ENCODE results near the gene ATF7. TPM values are rescaled to one million over a fixed set of nuclear protein-coding genes. Genes with fewer than 3 reads are reported as not detected.
"Not testable (repeated sequence)": the region's sequence is repeated elsewhere in the genome, so short reads cannot be mapped to it uniquely, and the experiment has no call there.

ATF7 gene
- total RNA-seq, 2 donors from 2014 or later, result 28.1 to 31.5 TPM

DNA sequence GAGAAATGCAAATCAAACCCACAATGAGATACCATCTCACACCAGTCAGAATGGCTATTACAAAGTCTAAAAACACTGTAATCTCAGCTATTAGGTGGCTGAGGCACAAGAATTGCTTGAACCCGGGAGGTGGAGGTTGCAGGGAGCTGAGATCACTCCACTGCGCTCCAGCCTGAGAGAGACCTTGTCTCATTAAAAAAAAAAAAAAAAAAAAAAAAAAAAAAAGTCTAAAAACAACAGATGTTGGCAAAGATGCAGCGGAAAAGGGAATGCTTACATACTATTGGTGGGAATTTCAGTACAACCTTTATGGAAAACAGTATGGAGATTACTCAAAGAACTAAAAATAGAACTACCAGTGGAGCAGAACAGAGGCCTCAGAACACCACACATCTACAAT, 19.0 kb upstream of the ATF7 start:
- Mint-ChIP-seq H3K27me3 (no peaks in the 10 kb centered on the region), H3K27ac (no peak overlapping the region), H3K4me3 (no peak overlapping the region), H3K9me3 (no peaks in the 10 kb centered on the region), H3K36me3 (ENCODE audit: low read depth) (no peaks in the 10 kb centered on the region), H3K4me1 (no peaks in the 10 kb centered on the region)
- ATAC-seq (replicated peaks), result no peak

DNA sequence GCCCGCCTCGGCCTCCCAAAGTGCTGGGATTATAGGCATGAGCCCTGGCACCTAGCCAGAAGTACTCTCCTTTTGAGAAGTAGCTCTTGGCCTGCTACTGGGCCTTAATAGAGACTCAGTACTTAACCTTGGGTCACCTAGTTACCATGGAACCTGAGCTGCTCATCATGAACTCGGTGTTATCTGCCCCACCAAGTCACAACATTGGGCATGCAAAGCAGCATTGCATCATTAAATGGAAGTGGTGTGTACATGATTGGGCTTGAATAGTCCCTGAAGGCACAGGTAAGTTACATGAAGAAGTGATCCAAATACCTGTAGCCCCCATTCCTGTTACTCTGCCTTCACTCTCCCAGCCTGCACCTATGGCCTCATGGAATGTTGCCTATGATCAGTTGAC, 18.0 kb upstream of the ATF7 start:
- no peaks in the 10 kb centered on the region for H3K36me3 Mint-ChIP-seq (ENCODE audit: low read depth)
- no peaks in the 10 kb centered on the region for H3K27me3 Mint-ChIP-seq
- ATAC-seq (replicated peaks), result no peak
- H3K4me1 Mint-ChIP-seq, result no peaks in the 10 kb centered on the region
- H3K27ac Mint-ChIP-seq, result no peak overlapping the region
- no peaks in the 10 kb centered on the region for H3K9me3 Mint-ChIP-seq
- H3K4me3 Mint-ChIP-seq, result no peak overlapping the region

- H3K36me3 Mint-ChIP-seq (ENCODE audit: low read depth), result no peaks in the 10 kb centered on the region
- H3K27ac Mint-ChIP-seq, result no peak overlapping the region
- H3K27me3 Mint-ChIP-seq, result no peaks in the 10 kb centered on the region
- H3K4me3 Mint-ChIP-seq, result no peak overlapping the region
- no peaks in the 10 kb centered on the region for H3K9me3 Mint-ChIP-seq
- no peak for ATAC-seq (replicated peaks)
- no peaks in the 10 kb centered on the region for H3K4me1 Mint-ChIP-seq
Measured at GRCh38 chr12:53643232-53643979, 17.2 kb upstream of the ATF7 start.

DNA sequence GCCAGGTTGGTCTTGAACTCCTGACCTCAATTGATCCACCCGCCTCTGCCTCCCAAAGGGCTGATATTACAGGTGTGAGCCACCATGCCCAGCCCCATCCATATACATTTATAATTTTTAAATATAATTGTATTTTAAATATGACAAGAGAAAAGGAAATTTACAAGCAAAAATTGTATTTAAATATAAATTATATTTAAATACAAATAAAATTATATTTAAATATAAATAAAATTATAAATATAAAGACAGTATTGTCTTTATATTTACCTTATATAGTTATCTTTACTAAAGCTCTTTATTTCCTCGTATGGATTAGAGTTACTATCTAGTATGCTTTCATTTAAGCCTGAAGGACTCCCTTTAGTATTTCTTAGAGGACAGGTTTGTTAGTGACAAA, 11.9 kb upstream of the ATF7 start:
- no peaks in the 10 kb centered on the region for H3K9me3 Mint-ChIP-seq
- H3K4me1 Mint-ChIP-seq, result no peaks in the 10 kb centered on the region
- no peaks in the 10 kb centered on the region for H3K36me3 Mint-ChIP-seq (ENCODE audit: low read depth)
- no peaks in the 10 kb centered on the region for H3K27me3 Mint-ChIP-seq
- no peak for ATAC-seq (replicated peaks)
- H3K27ac Mint-ChIP-seq, result no peak overlapping the region
- H3K4me3 Mint-ChIP-seq, result no peak overlapping the region

GRCh38 chr12:53636641-53637040, 10.5 kb upstream of the ATF7 start:
- H3K4me1 Mint-ChIP-seq, result no peaks in the 10 kb centered on the region
- ATAC-seq (replicated peaks), result no peak
- no peaks in the 10 kb centered on the region for H3K27me3 Mint-ChIP-seq
- no peak overlapping the region for H3K4me3 Mint-ChIP-seq
- H3K36me3 Mint-ChIP-seq (ENCODE audit: low read depth), result no peaks in the 10 kb centered on the region
- H3K27ac Mint-ChIP-seq, result no peak overlapping the region
- H3K9me3 Mint-ChIP-seq, result peaks cover 3% of the 10 kb centered on the region

DNA sequence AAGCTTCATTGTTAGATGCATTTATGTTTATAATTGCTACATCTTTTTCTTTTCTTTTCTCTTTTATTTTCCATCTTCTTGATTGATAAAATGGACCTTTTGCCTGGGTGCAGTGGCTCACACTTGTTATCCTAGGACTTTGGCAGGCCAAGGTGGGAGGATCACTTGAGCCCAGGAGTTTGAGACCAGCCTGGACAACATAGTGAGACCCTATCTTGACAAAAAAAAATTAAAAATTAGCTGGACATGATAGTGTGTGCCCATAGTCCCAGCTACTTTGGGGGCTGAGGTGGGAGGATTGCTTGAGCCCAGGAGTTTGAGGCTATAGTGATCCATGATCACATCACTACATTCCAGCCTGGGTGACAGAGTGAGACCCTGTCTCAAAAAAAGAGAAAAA, 9.5 kb upstream of the ATF7 start:
- not testable (repeated sequence) for H3K4me1 Mint-ChIP-seq; H3K36me3 Mint-ChIP-seq (ENCODE audit: low read depth); H3K9me3 Mint-ChIP-seq; H3K27ac Mint-ChIP-seq; H3K27me3 Mint-ChIP-seq; H3K4me3 Mint-ChIP-seq; ATAC-seq (replicated peaks)

GRCh38 chr12:53631721-53632120, 5.5 kb upstream of the ATF7 start:
- Mint-ChIP-seq H3K27ac (no peak overlapping the region), H3K4me1 (peaks cover 4% of the 10 kb centered on the region), H3K9me3 (peaks cover 3% of the 10 kb centered on the region), H3K27me3 (no peaks in the 10 kb centered on the region), H3K36me3 (ENCODE audit: low read depth) (no peaks in the 10 kb centered on the region), H3K4me3 (no peak overlapping the region)
- no peak for ATAC-seq (replicated peaks)

DNA sequence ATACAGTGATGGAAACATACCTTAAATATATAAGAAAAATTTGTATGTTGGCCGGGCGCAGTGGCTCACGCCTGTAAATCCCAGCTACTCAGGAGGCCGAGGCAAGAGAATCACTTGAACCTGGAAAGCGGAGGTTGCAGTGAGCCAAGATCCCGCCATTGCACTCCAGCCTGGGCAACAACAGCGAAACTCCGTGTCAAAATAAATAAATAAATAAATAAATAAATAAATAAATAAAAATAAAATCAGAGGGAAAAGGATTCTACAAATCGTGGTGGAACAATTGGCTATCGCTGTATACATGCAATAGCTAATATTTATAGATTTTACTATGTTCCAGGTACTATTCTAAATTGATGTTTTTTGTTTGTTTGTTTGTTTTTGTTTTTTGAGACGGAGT, 1.7 kb upstream of the ATF7 start:
- no peak for ATAC-seq (replicated peaks)
- Mint-ChIP-seq H3K36me3 (ENCODE audit: low read depth) (peaks cover 18% of the 10 kb centered on the region), H3K4me3 (no peak overlapping the region), H3K27ac (no peak overlapping the region), H3K9me3 (peaks cover 3% of the 10 kb centered on the region), H3K27me3 (no peaks in the 10 kb centered on the region), H3K4me1 (peaks cover 29% of the 10 kb centered on the region)

DNA sequence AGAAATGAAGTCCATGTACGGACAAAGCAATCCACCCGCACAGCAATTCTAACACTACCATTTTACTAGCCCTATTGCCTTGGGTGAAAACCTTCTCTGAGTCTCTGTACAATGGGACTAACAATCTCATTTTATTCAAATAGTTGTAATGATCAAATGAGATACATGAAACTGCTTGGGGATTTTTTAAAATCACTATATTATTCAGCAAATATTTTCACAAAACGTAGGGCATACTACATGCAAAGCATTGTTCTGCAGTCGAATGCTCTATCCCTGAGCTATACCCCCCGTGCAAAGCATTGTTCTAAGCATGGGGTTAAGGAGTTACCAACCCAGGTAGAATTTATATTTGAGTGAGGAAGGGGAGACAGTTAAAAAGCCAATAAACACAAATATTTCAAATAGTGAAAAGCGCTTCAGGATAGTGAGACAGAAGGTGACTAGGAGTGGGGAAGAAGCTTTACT, 554 bp upstream of the ATF7 start:
- Mint-ChIP-seq H3K36me3 (ENCODE audit: low read depth) (peaks cover 21% of the 10 kb centered on the region), H3K27ac (peak overlapping the region; percentile 98), H3K9me3 (peaks cover under 1% of the 10 kb centered on the region), H3K27me3 (no peaks in the 10 kb centered on the region), H3K4me3 (peak overlapping the region; percentile 97), H3K4me1 (peaks cover 29% of the 10 kb centered on the region)
- ATAC-seq (replicated peaks), result no peak

DNA sequence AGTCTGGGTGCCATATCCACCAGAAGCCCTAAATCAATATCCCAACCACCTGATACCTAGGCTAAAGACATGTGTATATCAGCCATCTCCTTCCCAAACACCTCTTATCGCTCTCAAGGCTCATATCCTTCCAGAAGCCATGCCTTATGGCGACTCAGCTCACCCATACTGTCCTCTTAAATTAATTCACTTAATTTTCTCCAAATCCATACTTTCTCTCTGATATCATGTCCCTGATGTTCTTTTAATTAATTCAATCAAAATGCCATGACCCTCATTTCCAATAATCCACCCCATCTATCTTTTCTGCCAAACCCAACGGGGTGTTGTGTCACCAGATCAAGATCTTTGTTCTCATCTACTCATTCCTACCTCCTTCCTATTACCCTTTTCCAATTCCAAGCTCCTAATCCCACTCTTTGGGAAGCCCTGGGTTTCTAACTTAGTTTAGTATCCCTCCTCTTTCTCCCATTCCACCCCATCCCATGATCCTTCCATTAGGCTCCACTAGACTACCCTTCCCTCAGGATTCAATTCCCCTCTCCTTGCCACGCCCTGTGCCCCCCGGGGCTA, 723 bp downstream of the ATF7 start:
- no peaks in the 10 kb centered on the region for H3K27me3 Mint-ChIP-seq
- peaks cover 31% of the 10 kb centered on the region for H3K36me3 Mint-ChIP-seq (ENCODE audit: low read depth)
- peak overlapping the region; percentile 98 for H3K27ac Mint-ChIP-seq
- no peak for ATAC-seq (replicated peaks)
- no peaks in the 10 kb centered on the region for H3K9me3 Mint-ChIP-seq
- peak overlapping the region; percentile 97 for H3K4me3 Mint-ChIP-seq
- H3K4me1 Mint-ChIP-seq, result peaks cover 29% of the 10 kb centered on the region

GRCh38 chr12:53624956-53625355, 1.2 kb downstream of the ATF7 start:
- Mint-ChIP-seq H3K27ac (peak overlapping the region; percentile 98), H3K27me3 (no peaks in the 10 kb centered on the region), H3K9me3 (no peaks in the 10 kb centered on the region), H3K36me3 (ENCODE audit: low read depth) (peaks cover 31% of the 10 kb centered on the region), H3K4me1 (peaks cover 29% of the 10 kb centered on the region), H3K4me3 (peak overlapping the region; percentile 97)
- no peak for ATAC-seq (replicated peaks)

DNA sequence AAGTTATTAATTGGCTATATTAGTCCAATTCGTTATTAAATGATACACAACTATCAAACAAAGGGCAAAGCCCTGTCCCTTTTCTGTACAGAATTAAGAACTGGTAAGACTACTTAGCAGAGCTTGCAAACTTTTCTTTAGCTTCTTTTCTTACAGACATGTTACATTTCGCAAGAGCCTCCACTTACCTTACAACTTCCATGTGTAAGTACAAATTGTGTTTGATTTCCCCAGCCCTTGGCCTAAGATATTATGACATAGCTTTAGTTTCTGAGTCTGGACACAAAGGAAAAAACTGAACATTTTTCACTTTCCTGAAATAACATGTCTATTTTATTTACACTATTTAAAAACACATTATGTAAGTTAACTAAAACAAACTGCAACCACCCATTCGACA, 1.7 kb downstream of the ATF7 start:
- Mint-ChIP-seq H3K27me3 (no peaks in the 10 kb centered on the region), H3K36me3 (ENCODE audit: low read depth) (peaks cover 31% of the 10 kb centered on the region), H3K4me1 (peaks cover 29% of the 10 kb centered on the region), H3K4me3 (peak overlapping the region; percentile 97), H3K9me3 (no peaks in the 10 kb centered on the region), H3K27ac (peak overlapping the region; percentile 98)
- ATAC-seq (replicated peaks), result no peak

DNA sequence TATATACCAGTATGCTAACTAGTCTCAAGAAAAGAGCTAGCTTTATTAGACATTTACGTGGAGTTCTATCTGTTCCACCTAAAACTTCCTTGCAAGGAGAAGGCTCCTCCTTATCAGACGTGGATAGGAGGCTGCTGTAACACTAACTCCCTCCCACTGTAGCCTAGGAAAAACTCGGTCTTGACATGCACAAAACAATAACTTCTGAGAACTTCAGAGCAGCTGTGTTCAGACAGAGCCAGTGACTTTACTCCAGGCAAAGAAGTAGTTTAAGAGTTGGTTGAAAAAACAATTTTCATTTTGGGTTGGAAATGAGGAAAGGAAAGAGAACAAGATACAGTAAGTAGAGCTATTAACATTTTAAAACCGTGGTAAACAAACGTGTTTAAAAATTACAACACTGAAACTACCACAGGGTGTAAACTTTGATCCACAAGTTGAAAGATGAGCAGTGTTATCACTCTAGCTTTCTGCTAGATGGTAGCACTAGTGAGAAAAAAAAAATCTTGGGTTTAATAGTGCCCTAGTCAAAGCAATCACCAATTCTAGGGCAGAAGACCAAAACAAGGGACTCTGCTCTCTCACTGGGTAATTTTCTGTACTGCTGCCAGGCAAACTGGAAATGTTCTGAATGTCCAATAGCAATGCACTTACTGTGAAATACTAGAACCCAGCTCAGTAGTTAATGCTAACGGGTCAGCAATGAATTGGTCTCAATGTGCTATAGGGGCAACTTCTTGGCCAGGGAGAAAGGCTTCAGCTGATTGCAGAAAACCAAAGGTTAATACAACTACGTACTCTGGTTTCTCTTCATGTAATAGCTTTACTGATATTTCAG, 2.4 kb downstream of the ATF7 start:
- Mint-ChIP-seq H3K27ac (peak overlapping the region; percentile 77), H3K36me3 (ENCODE audit: low read depth) (peaks cover 31% of the 10 kb centered on the region), H3K4me3 (peak overlapping the region; percentile 97), H3K4me1 (peaks cover 29% of the 10 kb centered on the region), H3K9me3 (no peaks in the 10 kb centered on the region), H3K27me3 (no peaks in the 10 kb centered on the region)
- no peak for ATAC-seq (replicated peaks)

DNA sequence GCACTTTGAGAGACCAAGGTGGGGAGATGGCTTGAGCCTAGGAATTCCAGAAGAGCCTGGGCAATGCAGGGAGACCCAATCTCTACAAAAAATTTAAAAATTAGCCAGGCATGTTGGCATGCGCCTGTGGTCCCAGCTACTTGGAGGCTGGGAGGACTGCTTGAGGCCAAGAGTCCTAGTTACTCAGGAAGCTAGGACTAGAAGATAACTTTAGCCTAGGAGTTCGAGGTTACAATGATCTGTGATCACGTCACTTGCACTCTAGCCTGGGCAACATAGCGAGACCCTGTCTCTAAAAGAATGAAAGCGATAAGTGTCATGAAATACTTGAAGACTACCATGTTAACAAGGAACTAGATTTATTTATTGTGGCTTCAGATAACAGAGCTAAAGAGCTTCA, 3.5 kb downstream of the ATF7 start:
- Mint-ChIP-seq H3K9me3 (no peaks in the 10 kb centered on the region), H3K36me3 (ENCODE audit: low read depth) (peaks cover 40% of the 10 kb centered on the region), H3K4me3 (no peak overlapping the region), H3K27ac (no peak overlapping the region), H3K27me3 (no peaks in the 10 kb centered on the region), H3K4me1 (peaks cover 37% of the 10 kb centered on the region)
- ATAC-seq (replicated peaks), result no peak

- Mint-ChIP-seq H3K27me3 (no peaks in the 10 kb centered on the region), H3K4me3 (peak overlapping the region; percentile 81), H3K36me3 (ENCODE audit: low read depth) (peaks cover 46% of the 10 kb centered on the region), H3K9me3 (no peaks in the 10 kb centered on the region), H3K27ac (peak overlapping the region; percentile 85), H3K4me1 (peaks cover 11% of the 10 kb centered on the region)
- ATAC-seq (replicated peaks), result no peak
Measured at GRCh38 chr12:53618275-53618674, 7.9 kb downstream of the ATF7 start.
